ENCODE measurements around the gene FGF1. TPM values are rescaled to one million over a fixed set of nuclear protein-coding genes. Genes with fewer than 3 reads are reported as not detected.

Gene FGF1
- total RNA-seq, 3 donors from 2014 or later, result 0.32 to 20.3 (median 6.6) TPM

- no peaks in the 10 kb centered on the region for H3K4me1 ChIP-seq
- H3K4me3 ChIP-seq, result no peak overlapping the region
- DNase-seq (ENCODE audit: low spot score in 2 of 2), result no peak
- no peaks in the 10 kb centered on the region for H3K27me3 ChIP-seq
- intact Hi-C loops (cut with DNase I; ENCODE audit: low total_unique reads), result no loop called here
- no peaks in the 10 kb centered on the region for H3K36me3 ChIP-seq
- TF ChIP-seq POLR2AphosphoS5 (IDR thresholded peaks at IDR 0.05) (no peak), CTCF (IDR thresholded peaks at IDR 0.05) (no peak), POLR2A (IDR thresholded peaks at IDR 0.05) (no peak)
- H3K9me3 ChIP-seq, result no peaks in the 10 kb centered on the region
- H3K27ac ChIP-seq, result peak overlapping the region; percentile 2 to 34
These were observed 59.8 kb downstream of the FGF1 start for GRCh38 chr5:142626099-142626498.

GRCh38 chr5:142621227-142621626 lies 64.7 kb downstream of the FGF1 start:
- intact Hi-C loops (cut with DNase I; ENCODE audit: low total_unique reads), result no loop called here
- Histone ChIP-seq H3K4me3 (no peak overlapping the region), H3K4me1 (no peaks in the 10 kb centered on the region), H3K9me3 (no peaks in the 10 kb centered on the region), H3K27me3 (no peaks in the 10 kb centered on the region), H3K27ac (no peak overlapping the region), H3K36me3 (no peaks in the 10 kb centered on the region)
- TF ChIP-seq POLR2AphosphoS5 (IDR thresholded peaks at IDR 0.05), result no peak
- TF ChIP-seq CTCF (IDR thresholded peaks at IDR 0.05), result no peak
- TF ChIP-seq POLR2A (IDR thresholded peaks at IDR 0.05), result no peak
- DNase-seq (ENCODE audit: low spot score in 2 of 2), result no peak

GRCh38 chr5:142619815-142620214 lies 66.1 kb downstream of the FGF1 start:
- H3K36me3 ChIP-seq, result no peaks in the 10 kb centered on the region
- no peaks in the 10 kb centered on the region for H3K4me1 ChIP-seq
- TF ChIP-seq POLR2A (IDR thresholded peaks at IDR 0.05), result no peak
- TF ChIP-seq CTCF (IDR thresholded peaks at IDR 0.05), result no peak
- TF ChIP-seq POLR2AphosphoS5 (IDR thresholded peaks at IDR 0.05), result no peak
- no peak for DNase-seq (ENCODE audit: low spot score in 2 of 2)
- H3K27me3 ChIP-seq, result no peaks in the 10 kb centered on the region
- intact Hi-C loops (cut with DNase I; ENCODE audit: low total_unique reads), result no loop called here
- H3K4me3 ChIP-seq, result no peak overlapping the region
- no peaks in the 10 kb centered on the region for H3K9me3 ChIP-seq
- H3K27ac ChIP-seq, result no peak overlapping the region

- TF ChIP-seq CTCF (IDR thresholded peaks at IDR 0.05) (no peak), POLR2A (IDR thresholded peaks at IDR 0.05) (no peak), POLR2AphosphoS5 (IDR thresholded peaks at IDR 0.05) (no peak)
- no peaks in the 10 kb centered on the region for H3K36me3 ChIP-seq
- DNase-seq (ENCODE audit: low spot score in 2 of 2), result no peak
- intact Hi-C loops (cut with DNase I; ENCODE audit: low total_unique reads), result no loop called here
- no peaks in the 10 kb centered on the region for H3K27me3 ChIP-seq
- H3K4me3 ChIP-seq, result no peak overlapping the region
- H3K27ac ChIP-seq, result no peak overlapping the region
- no peaks in the 10 kb centered on the region for H3K9me3 ChIP-seq
- H3K4me1 ChIP-seq, result no peaks in the 10 kb centered on the region
These were observed 67.8 kb downstream of the FGF1 start for GRCh38 chr5:142618130-142618523.

GRCh38 chr5:142617416-142618129 lies 68.3 kb downstream of the FGF1 start:
- peak overlapping the region in 1 of 2 donors; percentile 12 for H3K27ac ChIP-seq
- no peak overlapping the region for H3K4me3 ChIP-seq
- H3K27me3 ChIP-seq, result no peaks in the 10 kb centered on the region
- intact Hi-C loops (cut with DNase I; ENCODE audit: low total_unique reads), result no loop called here
- TF ChIP-seq POLR2A (IDR thresholded peaks at IDR 0.05) (no peak), POLR2AphosphoS5 (IDR thresholded peaks at IDR 0.05) (no peak)
- H3K4me1 ChIP-seq, result no peaks in the 10 kb centered on the region
- no peaks in the 10 kb centered on the region for H3K36me3 ChIP-seq
- no peaks in the 10 kb centered on the region for H3K9me3 ChIP-seq
- DNase-seq (ENCODE audit: low spot score in 2 of 2), result no peak

All from breast epithelium (tissue), 4 donors.